ENCODE results near the gene CYP26A1. TPM values are rescaled to one million over a fixed set of nuclear protein-coding genes. Genes with fewer than 3 reads are reported as not detected.
"Not testable (repeated sequence)": the region's sequence is repeated elsewhere in the genome, so short reads cannot be mapped to it uniquely, and the experiment has no call there.

The CYP26A1 gene
- polyA plus RNA-seq, 6 donors from 2014 or later = not detected

DNA sequence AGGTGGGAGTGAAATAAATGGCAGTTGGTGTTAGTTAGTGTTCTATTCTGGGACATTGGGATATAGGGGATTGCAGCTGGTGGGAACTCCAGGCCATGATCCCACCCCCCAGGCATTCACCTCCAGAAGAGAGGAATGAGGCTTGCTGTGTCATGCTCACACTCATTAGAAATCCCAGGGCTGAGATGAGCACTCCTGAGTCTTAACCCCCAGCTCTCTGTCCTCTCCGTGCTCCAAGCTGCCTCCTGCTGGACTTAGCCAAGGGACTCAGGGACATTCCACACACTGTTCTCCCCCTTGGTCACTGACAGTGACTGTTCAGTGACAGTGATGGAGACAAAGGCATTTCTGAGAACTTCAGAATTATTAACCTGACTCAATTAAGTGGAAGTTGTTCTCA is 21.5 kb downstream of the CYP26A1 start:
- H3K27me3 Mint-ChIP-seq = peaks cover 4 to 32% (median 21%) of the 10 kb centered on the region in 3 donors
- no peak for DNase-seq
- H3K9me3 Mint-ChIP-seq = peaks cover 0 to 6% (median 2%) of the 10 kb centered on the region in 7 donors
- H3K4me3 Mint-ChIP-seq = no peak overlapping the region
- H3K4me1 Mint-ChIP-seq = peaks cover 0 to 4% (median 0%) of the 10 kb centered on the region in 3 donors
- no peak overlapping the region for H3K27ac Mint-ChIP-seq
- ATAC-seq (ENCODE audit: low read depth in 2 of 2) = no peak
- H3K36me3 Mint-ChIP-seq = no peaks in the 10 kb centered on the region

DNA sequence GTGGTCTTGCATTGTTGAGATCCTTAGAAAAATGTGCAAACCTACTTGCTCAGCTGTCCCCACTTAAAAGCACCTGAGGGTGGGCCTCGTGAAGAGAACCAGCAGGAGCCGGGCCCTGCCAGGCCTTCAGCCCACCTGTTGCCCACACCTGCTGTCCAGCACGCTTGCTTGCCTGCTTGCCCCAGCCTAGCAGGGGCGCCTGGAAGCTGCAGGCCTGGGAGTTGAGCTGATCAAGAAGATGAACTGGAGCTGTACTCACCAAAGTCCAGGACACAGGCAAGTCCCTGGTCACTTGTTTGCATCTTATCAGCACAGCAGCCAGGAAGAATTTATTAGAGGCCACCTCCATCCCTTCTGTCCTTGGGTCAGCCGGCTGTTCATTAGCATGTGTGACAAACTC is 23.2 kb downstream of the CYP26A1 start:
- no peaks in the 10 kb centered on the region for H3K36me3 Mint-ChIP-seq
- ATAC-seq (ENCODE audit: low read depth in 2 of 2) = no peak
- H3K9me3 Mint-ChIP-seq = peaks cover 0 to 6% (median 2%) of the 10 kb centered on the region in 7 donors
- no peak overlapping the region for H3K4me3 Mint-ChIP-seq
- H3K27me3 Mint-ChIP-seq = peaks cover 4 to 26% (median 11%) of the 10 kb centered on the region in 3 donors
- DNase-seq = no peak
- H3K27ac Mint-ChIP-seq = no peak overlapping the region
- peaks cover 0 to 4% (median 0%) of the 10 kb centered on the region in 3 donors for H3K4me1 Mint-ChIP-seq

DNA sequence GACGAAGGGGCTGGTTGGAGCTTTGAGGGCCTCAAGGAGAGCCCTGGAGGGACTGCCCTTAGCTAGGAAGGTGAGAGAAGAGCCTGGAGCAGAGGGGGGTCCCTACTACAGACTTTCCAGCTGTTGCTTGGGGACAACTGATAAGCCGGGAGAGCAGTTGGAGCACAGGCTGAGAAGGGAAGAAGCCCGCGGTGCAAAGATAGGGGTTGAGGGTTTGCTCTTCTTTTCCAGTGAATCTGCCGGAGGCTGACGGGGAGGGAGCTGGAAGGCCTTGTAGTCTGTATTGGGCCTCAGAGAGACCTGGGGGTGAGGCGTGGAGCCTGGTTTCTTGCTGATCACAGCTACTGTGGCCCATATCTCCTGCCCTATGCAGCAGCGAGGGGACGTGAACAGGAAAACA is 23.7 kb downstream of the CYP26A1 start:
- ATAC-seq (ENCODE audit: low read depth in 2 of 2) (no peak), DNase-seq (no peak)
- H3K27me3 Mint-ChIP-seq = peaks cover 4 to 26% (median 11%) of the 10 kb centered on the region in 3 donors
- peak overlapping the region in 1 of 8 donors; percentile 21 for H3K4me3 Mint-ChIP-seq
- no peak overlapping the region for H3K27ac Mint-ChIP-seq
- peaks cover 0 to 4% (median 0%) of the 10 kb centered on the region in 3 donors for H3K4me1 Mint-ChIP-seq
- peaks cover 0 to 6% (median 2%) of the 10 kb centered on the region in 7 donors for H3K9me3 Mint-ChIP-seq
- H3K36me3 Mint-ChIP-seq = no peaks in the 10 kb centered on the region

DNA sequence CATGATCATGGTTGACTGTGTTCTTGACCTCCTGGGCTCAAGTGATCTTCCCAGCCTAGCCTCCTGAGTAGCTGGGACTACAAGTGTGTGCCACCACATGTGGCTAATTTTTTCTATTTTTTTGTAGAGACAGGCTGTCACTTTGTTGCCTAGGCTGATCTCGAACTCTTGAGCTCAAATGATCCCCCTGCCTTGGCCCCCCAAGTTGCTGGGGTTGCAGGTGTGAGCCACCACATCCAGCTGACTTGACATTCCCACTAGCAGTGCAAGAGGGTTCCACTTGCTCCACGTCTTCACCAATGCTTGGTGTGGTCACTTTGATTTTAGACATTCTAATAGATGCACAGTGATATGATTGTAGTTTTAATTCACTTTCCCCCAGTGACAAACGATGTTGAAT is 25.1 kb downstream of the CYP26A1 start:
- peaks cover 0 to 12% (median 2%) of the 10 kb centered on the region in 3 donors for H3K27me3 Mint-ChIP-seq
- H3K4me3 Mint-ChIP-seq = no peak overlapping the region
- ATAC-seq (ENCODE audit: low read depth in 2 of 2) (no peak), DNase-seq (no peak)
- H3K36me3 Mint-ChIP-seq = no peaks in the 10 kb centered on the region
- H3K4me1 Mint-ChIP-seq = peaks cover 0 to 4% (median 0%) of the 10 kb centered on the region in 3 donors
- H3K27ac Mint-ChIP-seq = no peak overlapping the region
- peaks cover 0 to 9% (median 4%) of the 10 kb centered on the region in 7 donors for H3K9me3 Mint-ChIP-seq

DNA sequence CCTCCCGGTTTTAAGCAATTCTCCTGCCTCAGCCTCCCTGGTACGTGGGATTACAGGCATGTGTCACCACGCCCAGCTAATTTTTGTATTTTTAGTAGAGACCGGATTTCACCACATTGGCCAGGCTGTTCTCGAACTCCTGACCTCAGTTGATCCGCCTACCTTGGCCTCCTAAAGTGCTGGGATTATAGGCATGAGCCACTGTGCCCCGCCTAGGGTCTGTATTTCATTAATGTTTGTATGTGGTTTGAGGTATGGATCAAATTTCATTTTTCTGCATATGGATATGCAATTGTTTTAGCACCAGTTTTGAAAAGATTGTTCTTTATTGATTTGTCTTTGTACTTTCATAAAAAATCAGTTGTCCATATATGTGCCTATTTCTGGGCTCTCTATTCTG is 26.0 kb downstream of the CYP26A1 start:
- DNase-seq (no peak), ATAC-seq (ENCODE audit: low read depth in 2 of 2) (no peak)
- no peaks in the 10 kb centered on the region for H3K36me3 Mint-ChIP-seq
- peaks cover 0 to 1% (median 0%) of the 10 kb centered on the region in 3 donors for H3K4me1 Mint-ChIP-seq
- peaks cover 0 to 17% (median 5%) of the 10 kb centered on the region in 7 donors for H3K9me3 Mint-ChIP-seq
- H3K27ac Mint-ChIP-seq = no peak overlapping the region
- H3K4me3 Mint-ChIP-seq = no peak overlapping the region
- peaks cover 0 to 12% (median 0%) of the 10 kb centered on the region in 3 donors for H3K27me3 Mint-ChIP-seq

DNA sequence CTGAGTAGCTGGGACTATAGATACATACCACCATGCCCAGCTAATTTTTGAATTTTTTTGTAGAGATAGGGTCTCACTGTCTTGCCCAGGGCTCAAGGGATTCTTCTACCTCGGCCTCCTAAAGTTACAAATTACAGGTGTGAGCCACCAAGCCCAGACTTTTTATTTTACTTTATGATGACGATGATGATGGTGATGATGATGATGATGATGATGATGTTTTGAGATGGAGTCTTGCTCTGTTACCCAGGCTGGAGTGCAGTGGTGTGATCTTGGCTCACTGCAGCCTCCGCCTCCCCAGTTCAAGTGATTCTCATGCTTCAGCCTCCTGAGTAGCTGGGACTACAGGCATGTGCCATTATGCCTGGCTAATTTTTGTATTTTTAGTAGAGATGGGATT is 27.5 kb downstream of the CYP26A1 start:
- not testable (repeated sequence) for H3K27me3 Mint-ChIP-seq; DNase-seq; H3K4me1 Mint-ChIP-seq; ATAC-seq (ENCODE audit: low read depth in 2 of 2); H3K4me3 Mint-ChIP-seq; H3K36me3 Mint-ChIP-seq; H3K27ac Mint-ChIP-seq
- H3K9me3 Mint-ChIP-seq = peaks cover 0 to 18% (median 5%) of the 10 kb centered on the region in 7 donors

DNA sequence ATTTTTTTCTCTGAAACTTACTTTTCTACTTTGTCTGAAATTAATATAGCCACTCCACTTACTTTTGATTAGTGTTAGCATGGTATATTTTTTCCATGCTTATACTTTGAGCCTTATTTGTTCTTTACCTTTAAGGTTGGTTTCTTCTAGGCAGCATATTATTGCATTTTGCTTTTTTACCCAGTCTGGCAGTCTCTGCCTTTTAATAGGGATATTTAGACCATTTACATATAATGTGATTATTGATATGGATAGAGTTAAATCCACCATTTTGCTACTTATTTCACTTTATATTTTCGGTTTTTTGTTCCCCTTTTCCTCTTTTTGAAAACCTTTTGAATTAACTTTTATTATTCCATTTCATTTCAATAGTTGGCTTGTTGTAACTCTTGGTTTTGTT is 30.3 kb downstream of the CYP26A1 start:
- H3K4me1 Mint-ChIP-seq = no peaks in the 10 kb centered on the region
- no peak overlapping the region for H3K4me3 Mint-ChIP-seq
- no peak for ATAC-seq (ENCODE audit: low read depth in 2 of 2)
- no peaks in the 10 kb centered on the region for H3K36me3 Mint-ChIP-seq
- DNase-seq = no peak
- H3K27me3 Mint-ChIP-seq = no peaks in the 10 kb centered on the region
- H3K9me3 Mint-ChIP-seq = peaks cover 0 to 16% (median 5%) of the 10 kb centered on the region in 7 donors
- H3K27ac Mint-ChIP-seq = no peak overlapping the region

DNA sequence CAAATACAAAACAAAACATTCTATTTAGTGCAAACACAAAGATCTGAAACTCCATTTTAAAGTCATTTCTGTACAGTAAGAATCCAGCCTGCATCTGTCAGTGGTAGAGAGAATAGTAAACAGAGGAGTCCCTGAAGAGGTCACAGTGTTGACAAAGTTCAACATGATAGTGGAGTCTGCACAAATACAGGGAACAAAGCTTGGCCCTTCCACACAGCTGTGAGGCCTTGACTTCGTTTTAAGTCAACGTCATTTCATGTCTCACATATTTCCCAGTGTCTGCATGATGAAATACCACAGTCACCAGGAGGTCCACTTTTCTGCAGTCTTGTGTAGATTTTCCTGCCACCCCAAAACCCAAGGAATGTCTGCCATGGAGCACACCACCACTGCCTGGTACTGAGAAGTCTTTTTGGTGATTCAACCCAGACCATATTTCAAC is 33.0 kb downstream of the CYP26A1 start:
- ATAC-seq (ENCODE audit: low read depth in 2 of 2) (no peak), DNase-seq (no peak)
- Mint-ChIP-seq H3K4me1 (peaks cover 0 to 17% (median 10%) of the 10 kb centered on the region in 3 donors), H3K27me3 (no peaks in the 10 kb centered on the region), H3K27ac (no peak overlapping the region), H3K4me3 (no peak overlapping the region), H3K36me3 (no peaks in the 10 kb centered on the region), H3K9me3 (peaks cover 0 to 16% (median 4%) of the 10 kb centered on the region in 7 donors)

DNA sequence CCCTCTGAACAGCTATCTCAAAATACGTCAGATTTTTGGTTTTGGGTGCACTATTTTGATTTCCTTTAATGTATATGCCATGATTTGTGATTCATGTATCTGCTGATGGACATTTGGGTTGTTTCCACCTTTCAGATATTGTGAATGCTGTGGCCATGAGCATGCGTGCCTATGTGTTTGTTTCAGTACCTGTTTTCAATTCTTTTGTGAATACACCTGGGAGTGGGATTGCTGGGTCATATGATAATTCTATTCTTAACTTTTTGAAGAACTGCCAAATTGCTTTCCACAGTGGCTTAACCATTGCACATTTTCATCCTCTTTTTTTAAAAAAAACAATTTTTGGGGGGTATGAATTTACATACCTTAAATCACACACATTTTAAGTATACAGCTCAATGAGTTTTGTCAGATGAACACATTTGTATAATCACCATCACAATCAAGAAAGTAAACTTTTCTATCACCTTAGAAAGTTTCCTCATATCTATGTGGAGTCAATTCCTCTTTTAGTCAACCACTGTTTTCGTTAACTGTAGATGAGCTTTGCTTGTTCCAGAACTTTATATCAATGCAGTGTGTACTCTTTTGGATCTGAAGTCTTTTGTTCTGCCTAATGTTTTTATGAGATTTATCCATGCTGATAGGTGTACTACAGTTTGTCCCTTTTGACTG is 36.9 kb downstream of the CYP26A1 start:
- peaks cover 2 to 24% (median 14%) of the 10 kb centered on the region in 3 donors for H3K4me1 Mint-ChIP-seq

DNA sequence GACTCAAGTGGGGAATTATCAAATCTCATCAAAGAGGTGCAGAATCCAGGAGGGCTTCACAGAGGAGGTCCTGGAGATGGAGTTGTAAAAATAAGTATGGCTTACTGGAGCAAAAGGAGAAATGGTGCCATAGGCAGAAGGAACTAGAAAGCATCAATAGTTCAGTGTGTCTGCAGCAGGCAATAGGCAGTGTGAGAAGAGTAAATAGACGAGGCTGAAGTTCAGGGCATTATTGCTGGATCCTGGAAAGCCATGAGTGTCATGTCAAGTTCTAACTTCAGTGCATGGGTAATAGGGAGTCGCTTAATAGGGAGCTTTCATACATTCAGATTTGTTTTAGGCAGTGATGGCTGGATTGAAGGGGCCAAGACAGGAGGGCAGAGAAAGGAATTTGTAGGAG is 39.3 kb downstream of the CYP26A1 start:
- peaks cover 5 to 32% (median 22%) of the 10 kb centered on the region in 3 donors for H3K4me1 Mint-ChIP-seq
- peak overlapping the region in 1 of 6 donors; percentile 28 for H3K27ac Mint-ChIP-seq
- no peak overlapping the region for H3K4me3 Mint-ChIP-seq
- peaks cover 8 to 22% (median 16%) of the 10 kb centered on the region in 3 donors for H3K27me3 Mint-ChIP-seq
- DNase-seq (no peak), ATAC-seq (ENCODE audit: low read depth in 2 of 2) (no peak)
- peaks cover 0 to 2% (median 0%) of the 10 kb centered on the region in 7 donors for H3K9me3 Mint-ChIP-seq
- H3K36me3 Mint-ChIP-seq = no peaks in the 10 kb centered on the region

More for the DNA sequence above, 36.9 kb downstream of the CYP26A1 start:
- Mint-ChIP-seq H3K27me3 (peaks cover 8 to 22% (median 16%) of the 10 kb centered on the region in 3 donors), H3K9me3 (peaks cover 0 to 2% (median 0%) of the 10 kb centered on the region in 7 donors), H3K36me3 (no peaks in the 10 kb centered on the region), H3K27ac (peak overlapping the region in 1 of 6 donors; percentile 75), H3K4me3 (peak overlapping the region in 1 of 8 donors; percentile 49)
- DNase-seq = no peak
- peak in 1 of 2 donors; percentile 47 for ATAC-seq (ENCODE audit: low read depth in 2 of 2)

DNA sequence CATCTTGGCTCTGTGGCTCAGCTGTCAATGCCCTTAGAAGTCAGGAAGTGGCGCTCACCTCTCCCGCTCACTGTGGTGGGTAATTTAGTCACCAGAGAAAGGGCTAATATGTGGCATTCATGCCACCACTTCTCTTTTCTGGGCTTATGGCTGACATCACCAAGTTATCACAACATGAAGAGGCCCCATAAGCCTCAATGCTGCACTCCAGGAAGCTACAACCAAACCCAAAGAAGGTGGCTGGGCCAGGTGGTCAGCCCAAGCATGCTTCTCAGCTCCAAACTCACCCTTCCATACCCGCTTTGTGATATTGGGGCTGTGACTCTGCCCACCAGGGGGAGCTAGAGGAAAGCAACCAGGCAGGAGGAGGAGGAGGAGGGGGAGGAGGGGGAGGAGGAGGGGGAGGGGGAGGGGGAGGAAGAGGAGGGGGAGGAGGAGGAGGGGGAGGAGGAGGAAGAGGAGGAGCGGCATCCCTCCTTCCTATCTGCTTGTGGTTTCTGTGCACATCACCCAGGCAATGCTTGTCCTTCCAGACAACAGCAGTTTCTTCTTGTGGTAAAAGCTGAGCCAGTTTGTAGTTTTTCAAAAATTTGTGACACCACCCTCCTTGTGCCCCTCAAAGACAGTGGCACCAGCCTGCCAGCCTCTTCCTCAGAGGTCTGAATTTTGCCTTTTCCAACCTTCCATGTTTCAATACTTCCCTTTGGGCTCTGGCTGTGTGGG is 42.1 kb downstream of the CYP26A1 start:
- H3K36me3 Mint-ChIP-seq = no peaks in the 10 kb centered on the region
- DNase-seq = peak; percentile 59
- H3K9me3 Mint-ChIP-seq = peaks cover 0 to 2% (median 0%) of the 10 kb centered on the region in 7 donors
- H3K27ac Mint-ChIP-seq = peak overlapping the region in 2 of 6 donors; percentile 28 to 32
- H3K27me3 Mint-ChIP-seq = peaks cover 8 to 31% (median 16%) of the 10 kb centered on the region in 3 donors
- H3K4me1 Mint-ChIP-seq = peaks cover 5 to 29% (median 20%) of the 10 kb centered on the region in 3 donors
- H3K4me3 Mint-ChIP-seq = peak overlapping the region in 2 of 8 donors; percentile 47 to 54
- peak; percentile 84 to 92 for ATAC-seq (ENCODE audit: low read depth in 2 of 2)

DNA sequence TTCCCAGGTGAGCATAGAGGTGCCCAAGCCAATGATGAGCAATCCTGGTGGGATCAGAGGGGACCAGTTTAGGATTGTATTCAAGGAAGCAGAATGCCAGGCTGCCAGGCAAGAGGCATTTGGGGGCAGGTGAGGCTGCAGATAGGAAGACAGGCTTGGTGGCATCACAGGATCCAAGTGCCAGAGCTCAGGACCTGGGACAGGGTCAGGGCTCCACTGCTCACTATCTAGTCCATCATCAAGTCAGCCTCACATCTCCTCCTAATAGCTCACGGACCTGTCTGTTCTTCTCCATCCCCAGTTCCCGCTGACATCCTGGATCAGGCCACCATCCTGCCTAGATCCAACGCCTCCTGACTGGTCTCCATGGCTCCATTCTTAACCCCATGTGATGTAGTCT is 47.6 kb downstream of the CYP26A1 start:
- DNase-seq = no peak
- Mint-ChIP-seq H3K27ac (no peak overlapping the region), H3K27me3 (peaks cover 0 to 24% (median 0%) of the 10 kb centered on the region in 3 donors), H3K36me3 (peaks cover 3 to 13% of the 10 kb centered on the region in 2 donors), H3K4me1 (peaks cover 26 to 58% (median 32%) of the 10 kb centered on the region in 3 donors), H3K4me3 (no peak overlapping the region), H3K9me3 (peaks cover 2 to 15% (median 10%) of the 10 kb centered on the region in 7 donors)
- no peak for ATAC-seq (ENCODE audit: low read depth in 2 of 2)

DNA sequence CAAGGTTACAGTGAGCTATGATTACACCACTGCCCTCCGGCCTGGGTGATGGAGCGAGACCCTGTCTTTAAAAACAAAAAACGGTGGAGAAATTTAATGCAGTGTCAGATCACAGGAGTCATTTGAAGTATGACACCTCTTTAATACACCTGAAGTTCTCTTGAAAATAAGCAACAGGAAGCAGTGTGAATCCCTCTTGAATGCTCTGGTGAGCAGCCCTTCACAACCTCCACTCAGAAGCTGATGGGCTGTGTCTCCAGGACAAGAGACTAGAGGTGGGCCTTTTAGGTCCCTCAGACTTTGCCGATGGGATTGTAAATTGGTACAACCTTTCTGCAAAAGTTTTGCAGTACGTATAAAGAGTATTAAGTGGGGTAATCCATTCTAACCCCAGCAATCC is 50.1 kb downstream of the CYP26A1 start:
- peak; percentile 75 to 84 for ATAC-seq (ENCODE audit: low read depth in 2 of 2)
- Mint-ChIP-seq H3K27me3 (peaks cover 0 to 24% (median 1%) of the 10 kb centered on the region in 3 donors), H3K9me3 (peaks cover 6 to 24% (median 15%) of the 10 kb centered on the region in 7 donors)

More for the DNA sequence above, 50.1 kb downstream of the CYP26A1 start:
- no peak for DNase-seq
- Mint-ChIP-seq H3K4me3 (peak overlapping the region in 7 of 8 donors; percentile 7 to 88 (median 82)), H3K27ac (peak overlapping the region in 3 of 6 donors; percentile 49 to 95 (median 73)), H3K36me3 (peaks cover 6 to 20% of the 10 kb centered on the region in 2 donors), H3K4me1 (peaks cover 26 to 58% (median 31%) of the 10 kb centered on the region in 3 donors)

Measured in naive B cell (primary cell).